ENCODE results near the gene NTSR2.

The NTSR2 gene, protein sequence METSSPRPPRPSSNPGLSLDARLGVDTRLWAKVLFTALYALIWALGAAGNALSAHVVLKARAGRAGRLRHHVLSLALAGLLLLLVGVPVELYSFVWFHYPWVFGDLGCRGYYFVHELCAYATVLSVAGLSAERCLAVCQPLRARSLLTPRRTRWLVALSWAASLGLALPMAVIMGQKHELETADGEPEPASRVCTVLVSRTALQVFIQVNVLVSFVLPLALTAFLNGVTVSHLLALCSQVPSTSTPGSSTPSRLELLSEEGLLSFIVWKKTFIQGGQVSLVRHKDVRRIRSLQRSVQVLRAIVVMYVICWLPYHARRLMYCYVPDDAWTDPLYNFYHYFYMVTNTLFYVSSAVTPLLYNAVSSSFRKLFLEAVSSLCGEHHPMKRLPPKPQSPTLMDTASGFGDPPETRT

DNA sequence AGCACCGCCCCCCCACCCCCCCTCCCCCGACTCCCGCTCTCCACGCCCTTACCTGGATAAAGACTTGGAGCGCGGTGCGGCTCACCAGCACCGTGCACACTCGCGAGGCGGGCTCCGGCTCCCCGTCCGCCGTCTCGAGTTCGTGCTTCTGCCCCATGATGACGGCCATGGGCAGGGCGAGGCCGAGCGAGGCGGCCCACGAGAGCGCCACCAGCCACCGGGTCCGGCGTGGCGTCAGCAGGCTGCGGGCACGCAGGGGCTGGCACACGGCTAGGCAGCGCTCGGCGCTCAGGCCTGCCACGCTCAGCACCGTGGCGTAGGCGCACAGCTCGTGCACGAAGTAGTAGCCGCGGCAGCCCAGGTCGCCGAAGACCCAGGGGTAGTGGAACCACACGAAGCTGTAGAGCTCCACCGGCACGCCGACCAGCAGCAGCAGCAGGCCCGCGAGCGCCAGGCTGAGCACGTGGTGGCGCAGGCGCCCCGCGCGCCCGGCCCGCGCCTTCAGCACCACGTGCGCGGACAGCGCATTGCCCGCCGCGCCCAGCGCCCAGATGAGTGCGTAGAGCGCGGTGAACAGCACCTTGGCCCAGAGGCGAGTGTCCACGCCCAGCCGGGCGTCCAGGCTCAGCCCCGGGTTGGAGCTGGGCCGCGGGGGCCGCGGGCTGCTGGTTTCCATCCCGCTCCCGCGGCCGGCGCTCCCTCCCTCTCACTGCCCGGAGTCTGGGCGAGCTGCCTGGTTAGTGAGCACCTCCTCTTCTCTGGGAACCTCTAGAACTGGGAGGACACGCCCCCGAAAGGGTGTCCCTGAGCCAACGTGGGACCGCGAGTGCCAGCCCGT lies at the start of gene NTSR2:
Gene NTSR2 (minus strand): TSS at position 742 of the 838 bp plus-strand sequence. CDS start 66 bp downstream, at position 676.
- peak; percentile 75 for DNase-seq

DNA sequence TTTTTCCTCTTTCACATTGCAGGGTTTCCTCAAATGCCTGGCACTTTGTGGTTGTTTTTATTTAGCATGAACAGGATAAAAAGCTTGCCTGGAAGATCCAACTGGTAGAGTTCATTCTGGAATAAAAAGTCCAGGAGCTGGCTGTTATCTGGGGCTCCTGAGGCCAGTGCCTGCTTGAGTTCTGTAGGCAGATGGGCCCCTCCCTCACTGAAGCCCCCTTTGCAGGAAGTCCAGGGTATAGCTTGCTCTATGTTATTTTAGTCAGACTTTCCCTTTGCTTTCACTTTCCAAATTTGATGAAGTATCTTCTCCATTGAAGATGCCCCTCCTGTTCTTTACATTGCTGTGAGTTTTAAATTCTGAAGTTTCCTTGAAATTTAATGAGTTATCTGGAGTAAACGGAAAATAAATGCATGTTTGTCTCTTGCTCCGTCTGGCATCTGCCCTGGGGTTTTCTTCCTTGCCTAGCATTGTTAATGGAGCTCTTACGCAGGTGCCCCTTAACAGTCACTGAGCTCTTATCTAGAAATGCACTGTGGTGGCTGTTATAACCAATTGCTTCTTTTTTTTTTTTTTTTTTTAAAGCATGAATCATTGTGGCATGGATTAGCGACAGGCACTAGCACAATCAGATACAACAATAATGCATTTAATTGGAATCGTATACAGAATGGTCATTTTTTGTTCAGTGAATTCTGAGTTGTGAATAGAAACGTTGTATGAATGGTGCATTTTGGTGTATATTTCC lies 49.4 kb upstream of the NTSR2 start:
- DNase-seq = no peak

DNA sequence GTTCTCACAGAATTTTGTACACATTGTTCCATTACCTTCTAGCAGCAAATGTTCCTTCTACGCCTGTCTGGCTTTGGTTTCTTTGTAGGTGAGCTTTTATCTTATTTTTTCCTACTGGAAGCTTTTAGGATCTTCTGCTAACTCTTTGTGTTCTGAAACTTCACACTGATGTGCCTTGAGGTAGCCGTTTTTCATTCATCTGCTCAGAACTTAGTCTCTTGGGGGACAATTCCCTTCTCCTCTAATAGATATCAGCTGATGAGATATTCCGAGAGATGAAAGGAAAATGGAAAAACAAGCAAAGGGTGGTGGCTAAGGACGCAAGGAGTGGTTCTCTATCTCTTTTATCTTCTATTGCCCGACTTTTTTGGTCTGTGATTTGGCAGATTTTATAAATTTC lies 48.6 kb upstream of the NTSR2 start:
- no peak for DNase-seq

DNA sequence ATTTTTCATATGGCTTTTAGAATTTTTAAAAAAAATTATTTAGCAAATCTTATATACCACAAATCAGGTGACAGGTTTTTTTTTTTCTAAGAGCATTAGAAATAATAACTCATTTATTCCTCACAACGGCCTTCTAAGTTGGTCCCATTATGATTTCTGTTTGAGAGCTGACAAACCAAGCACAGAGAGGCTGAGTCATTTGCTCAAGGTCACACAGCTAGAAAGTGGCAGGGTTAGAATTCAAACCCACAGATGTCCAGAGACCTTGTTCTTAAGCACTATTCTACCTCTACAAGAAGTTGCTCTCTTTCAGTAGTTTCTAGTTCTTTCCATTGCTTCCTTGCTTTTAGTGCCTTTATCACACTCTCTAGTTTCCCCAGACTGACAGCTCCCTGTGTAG lies 47.6 kb upstream of the NTSR2 start:
- DNase-seq = no peak

DNA sequence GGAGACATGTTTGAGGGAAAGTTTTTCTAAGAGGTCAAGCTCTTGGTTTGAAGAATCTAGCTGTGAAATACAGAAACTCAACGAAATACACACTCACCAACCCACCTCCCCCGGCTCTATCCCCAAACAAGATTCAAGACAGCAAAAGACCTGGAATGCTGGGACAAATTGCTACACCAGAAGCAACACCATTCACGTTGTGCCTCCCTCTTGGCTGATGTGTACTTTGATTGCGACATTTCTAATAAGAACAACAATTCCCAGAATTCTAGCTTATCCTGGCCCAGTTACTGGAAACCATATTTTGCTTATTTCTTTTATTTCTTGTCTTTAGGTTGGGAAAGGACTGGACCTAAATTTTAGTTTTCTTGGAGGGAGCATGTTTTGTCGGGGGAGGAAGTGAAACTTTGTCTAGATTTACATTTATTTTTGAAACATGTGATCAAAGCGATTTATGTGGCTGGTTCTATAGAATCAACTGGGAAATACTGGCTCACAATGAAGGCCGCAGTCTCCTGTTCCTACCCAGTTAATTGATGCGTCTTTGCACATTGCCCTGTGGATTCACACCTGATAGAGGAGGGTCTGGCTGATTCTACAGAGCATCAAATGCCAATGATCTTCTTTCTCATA lies 46.8 kb upstream of the NTSR2 start:
- DNase-seq = no peak

DNA sequence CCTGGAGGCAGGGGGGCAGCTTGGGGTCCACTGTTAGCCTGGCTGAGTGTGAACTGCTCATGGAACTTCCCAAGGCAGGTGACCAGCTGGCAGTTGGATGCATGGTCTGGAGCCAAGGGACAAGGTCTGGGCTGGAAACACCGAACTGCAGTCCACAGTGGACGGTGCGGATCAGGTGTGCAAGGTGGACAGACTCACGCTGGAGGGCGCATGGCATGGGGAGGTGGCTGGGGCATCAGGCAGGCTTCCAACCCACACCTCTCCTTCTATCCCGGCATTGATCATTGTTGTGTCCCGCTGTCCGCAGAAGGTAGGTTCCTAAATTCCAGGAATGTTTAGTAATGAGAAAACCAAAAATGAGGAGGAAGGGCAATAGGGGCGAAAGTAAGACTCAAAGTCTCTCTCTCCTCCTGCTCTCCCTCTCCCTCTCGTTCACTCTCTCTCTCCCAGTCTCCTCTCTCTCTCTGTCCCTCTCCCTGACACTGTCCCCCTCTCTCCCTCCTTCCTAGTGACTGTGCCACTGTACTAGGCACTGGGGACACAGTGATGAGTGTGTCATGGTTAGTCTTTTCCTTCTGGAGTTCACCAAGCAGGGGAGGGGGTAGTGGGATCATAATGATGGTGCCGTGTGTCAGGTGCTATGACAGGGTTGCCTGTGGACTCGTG lies 46.1 kb upstream of the NTSR2 start:
- no peak for DNase-seq

DNA sequence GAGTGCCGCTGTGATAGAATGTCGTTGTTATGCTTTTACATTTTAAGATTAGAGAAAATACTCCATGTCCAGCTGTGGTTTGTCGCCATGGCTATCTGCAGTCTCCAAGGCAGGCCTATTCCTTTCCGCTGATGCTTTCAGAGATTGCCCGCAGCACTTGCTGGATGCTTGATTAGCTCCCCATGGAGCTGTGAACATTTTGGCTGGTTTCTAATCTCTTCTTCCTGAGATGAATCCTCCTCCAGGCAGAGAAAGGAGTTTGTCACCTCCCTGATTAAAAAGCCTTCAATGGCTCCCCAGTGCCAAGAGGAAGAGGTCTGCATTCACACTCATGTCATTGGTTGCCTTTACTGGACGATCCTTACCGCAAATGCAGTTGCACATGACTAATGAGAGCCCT lies 43.8 kb upstream of the NTSR2 start:
- DNase-seq = no peak

DNA sequence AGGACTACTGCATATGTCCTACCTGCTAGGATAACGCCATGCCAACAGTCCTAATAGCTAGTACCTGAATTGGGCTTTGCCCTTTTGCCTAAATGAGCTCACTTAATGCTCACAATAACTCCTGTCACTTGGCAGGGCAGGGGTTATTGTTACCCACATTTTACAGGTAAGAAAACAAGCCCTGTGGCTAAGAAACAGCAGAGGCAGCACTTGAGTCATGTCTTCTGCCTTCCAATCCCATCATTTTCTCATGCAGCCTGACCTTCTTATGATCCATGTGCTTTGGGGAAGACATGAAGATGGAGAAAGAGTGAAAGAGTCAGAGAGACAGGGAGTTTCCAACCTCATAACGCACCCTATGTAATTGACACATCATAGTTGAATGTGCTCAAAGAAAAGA lies 42.9 kb upstream of the NTSR2 start:
- DNase-seq = no peak

DNA sequence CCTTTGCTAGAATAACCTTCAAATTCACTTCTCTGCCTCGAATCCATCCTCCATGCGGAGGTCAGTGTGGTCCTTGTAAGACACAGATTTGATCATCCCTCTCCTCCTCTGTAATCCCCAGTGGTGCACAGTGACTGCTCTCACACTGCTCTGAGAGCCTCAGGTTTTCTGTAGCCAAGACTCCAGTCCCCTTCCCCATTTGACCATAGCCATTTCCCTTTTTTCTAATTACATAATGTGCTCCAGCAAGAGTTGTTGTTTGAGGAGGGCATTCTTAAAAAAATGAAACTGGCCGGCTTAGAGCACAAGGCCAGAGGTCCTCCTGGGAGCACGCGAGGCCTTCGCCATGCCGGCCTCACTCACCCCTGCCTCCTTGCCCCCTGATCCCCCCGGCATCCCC lies 41.8 kb upstream of the NTSR2 start:
- no peak for DNase-seq

DNA sequence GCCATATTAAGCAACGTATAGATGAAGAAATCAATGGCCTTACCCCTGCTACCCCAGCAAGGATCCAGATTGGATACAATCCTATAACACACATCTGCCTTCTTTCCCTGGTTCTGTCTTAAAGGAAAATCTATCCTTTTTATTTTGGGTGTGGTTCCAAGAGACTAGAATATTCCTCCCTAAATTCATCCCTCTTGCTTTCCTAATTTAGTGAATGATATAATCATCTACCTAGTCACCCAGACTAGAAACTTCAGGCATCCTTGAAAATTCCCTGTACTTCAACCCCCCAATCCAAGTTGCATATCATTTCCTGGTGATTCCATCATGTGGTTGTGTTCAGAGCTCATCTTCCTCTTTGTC lies 41.3 kb upstream of the NTSR2 start:
- no peak for DNase-seq

DNA sequence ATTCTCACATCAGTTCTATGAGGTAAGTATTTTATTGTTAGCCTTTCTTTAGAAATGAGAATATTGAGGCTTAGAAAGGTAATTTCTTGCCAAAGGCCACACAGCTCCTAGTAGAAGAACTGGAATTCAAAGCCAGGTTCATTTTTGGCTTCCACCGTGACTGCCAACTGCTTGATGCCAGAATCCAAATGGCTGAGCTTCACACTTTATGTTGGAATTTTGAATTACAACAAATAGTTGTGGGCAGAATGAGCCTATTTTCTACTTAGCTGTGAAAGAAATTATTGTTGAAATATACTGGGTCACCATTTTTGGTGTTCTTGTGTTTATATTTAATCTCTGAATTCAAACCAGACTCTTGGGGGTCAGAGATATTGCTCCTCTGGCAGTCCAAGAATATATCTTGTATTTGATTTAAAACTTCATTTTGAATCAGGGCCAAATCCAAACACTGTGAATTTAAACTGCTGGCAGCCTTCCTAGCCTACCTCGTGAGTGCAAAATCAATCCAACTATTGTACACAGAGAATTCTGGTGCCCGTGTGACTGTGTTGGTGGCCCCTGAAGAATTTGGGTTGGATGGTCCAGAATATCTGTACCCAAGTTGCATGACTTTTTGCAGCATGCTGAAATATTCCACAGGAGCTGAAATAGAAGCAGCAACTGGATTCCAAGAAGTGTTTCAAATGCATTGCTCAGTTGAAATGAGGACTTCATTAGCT lies 40.8 kb upstream of the NTSR2 start:
- DNase-seq = no peak

DNA sequence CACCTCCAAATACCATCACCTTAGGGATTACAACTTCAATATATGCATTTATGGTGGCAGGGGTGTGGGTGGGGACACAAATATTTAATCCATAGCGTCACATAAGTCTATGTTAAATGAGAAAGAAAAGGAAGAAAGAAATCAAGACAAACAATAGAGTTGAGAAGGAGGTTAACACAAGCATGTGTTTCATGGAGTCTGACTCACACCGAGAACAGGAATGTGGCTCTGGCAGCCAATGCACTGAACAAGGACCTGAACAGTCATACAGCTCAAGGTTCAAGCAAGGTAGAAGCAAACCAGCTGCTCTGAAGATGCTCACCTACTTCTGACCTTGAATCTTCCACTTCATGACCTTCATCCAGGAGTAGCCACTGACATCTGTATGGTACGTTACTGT lies 40.2 kb upstream of the NTSR2 start:
- no peak for DNase-seq

DNA sequence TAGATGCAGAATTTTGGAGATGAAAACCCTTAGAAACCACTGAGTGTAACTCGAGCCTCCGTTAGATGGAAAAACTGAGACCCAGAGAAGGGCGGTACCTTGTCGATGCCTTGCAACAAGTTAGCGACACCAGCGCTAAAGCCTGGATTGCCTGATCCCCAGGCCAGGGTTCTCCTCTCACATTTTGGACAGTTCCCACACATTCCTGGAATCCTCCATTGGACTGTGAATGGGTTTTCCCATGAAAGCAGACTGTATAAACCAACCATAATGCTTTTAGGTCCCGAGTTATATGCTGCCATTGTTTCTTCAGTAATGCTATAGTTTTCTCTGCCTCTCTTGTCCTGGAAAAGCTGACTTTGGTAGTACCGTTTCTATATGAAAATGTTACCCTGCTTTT lies 39.3 kb upstream of the NTSR2 start:
- DNase-seq = no peak

DNA sequence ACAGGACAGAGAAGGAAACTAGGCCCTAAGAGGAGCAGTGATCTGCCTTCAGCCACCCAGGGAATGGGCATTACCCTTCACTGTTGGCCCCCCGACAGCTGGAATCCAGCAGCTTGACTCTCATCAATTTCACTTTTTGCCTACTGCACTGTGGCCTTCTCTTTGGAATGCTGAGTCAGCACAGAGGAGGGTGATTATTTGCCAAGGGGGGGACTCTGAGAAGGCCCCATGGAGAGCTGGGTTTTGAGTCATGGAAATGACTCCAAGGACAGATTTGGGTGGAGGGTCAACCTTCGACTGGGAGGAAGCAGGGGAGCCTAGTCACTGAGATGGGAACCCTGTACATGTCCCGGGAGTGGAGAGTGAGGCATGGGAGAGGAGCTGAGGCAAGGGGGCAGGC lies 38.1 kb upstream of the NTSR2 start:
- no peak for DNase-seq

DNA sequence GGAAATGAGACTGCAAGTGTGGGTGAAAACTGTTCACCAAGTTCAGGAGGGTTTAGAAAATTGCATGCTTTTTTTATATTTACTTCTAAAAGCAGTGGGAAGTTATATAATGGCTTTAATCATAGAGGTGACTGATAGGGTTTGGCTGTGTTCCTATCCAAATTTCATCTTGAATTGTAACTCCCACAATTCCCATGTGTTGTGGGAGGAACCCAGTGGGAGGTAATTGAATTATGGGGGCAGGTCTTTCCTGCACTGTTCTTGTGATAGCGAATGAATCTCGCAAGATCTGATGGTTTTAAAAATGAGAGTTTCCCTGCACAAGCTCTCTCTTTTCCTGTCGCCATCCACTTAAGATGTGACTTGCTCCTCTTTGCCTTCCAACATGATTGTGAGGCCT lies 35.7 kb upstream of the NTSR2 start:
- DNase-seq = no peak

DNA sequence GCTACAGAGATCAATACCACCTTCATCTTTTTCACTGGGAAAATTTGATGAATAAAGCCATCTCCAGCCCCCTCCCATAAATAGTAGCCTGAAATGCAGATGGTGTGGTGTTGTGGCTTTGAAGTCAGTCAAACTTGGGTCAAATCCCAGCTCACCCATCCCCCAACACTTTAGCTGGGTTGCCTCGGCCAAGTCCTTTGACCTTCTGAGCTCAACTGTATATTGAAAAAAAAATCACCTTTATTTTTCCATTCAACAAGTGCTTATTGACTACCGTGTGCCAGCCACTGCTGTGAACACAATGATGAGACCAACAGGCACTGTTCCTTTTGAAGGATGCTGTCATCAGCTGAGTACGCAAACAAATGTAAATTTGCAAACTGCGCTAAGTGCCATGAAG lies 35.1 kb upstream of the NTSR2 start:
- DNase-seq = no peak

DNA sequence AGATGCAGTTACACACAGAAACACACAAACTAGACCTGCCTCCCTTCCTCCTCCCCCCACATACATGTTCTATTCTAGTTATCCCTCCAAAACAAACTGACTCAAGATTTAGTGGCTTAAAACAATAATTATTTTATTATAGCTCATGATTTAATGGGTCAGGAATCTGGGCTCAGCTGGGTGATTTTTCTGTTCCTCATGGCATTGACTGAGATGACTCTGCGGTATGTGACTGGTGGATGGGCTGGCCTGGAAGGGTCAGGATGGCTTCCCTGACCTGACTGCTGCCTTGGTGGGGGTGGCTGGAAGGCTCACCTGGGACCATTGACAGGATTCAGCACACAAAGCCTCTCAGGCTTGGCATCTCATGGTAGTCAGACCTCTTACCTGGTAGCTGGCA lies 33.7 kb upstream of the NTSR2 start:
- DNase-seq = no peak

DNA sequence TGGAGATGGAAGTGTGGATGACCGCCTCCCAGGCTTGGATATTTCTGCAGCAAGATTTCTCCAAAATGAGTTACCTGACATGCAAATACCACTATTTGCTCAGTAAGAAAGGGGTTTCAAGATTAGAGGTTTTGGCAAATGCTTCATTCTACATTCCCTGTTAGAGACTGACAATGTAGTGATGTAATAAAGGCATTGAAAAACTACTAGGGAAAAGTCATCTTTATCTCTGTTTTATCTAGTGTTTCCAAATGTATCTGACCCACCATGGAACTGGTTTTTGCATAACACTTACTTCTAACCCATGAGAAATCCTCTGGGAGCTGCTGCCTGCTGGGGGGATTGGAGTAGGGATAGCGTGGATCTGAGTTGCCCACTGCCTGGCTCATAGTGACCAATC lies 33.0 kb upstream of the NTSR2 start:
- DNase-seq = no peak

DNA sequence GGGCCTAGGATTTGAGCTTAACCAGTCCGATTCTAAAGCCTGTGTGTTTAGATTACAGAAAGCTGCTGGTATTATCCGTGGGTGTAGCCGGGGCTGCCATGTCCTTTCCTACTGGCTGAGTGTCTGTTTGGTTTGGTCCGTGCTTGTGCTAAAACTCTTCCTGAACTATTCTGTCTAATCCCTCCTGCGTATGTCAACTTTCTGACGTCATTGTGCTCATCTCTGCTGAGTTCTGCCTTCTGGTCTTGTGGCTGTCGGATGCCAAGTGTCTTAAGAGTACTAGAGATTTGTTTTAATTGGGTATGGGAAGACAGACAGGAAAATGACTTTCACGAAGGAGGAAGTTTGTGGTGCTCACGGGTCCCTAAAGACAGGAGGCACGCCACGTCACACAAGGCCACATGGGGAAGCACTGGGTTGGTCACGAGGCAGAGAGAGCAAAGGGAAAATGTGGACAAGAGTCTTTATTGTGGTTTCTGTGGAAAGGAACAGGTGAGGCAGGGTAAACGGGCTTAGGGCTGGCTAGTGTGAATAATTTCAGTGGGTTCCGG lies 31.8 kb upstream of the NTSR2 start:
- no peak for DNase-seq

DNA sequence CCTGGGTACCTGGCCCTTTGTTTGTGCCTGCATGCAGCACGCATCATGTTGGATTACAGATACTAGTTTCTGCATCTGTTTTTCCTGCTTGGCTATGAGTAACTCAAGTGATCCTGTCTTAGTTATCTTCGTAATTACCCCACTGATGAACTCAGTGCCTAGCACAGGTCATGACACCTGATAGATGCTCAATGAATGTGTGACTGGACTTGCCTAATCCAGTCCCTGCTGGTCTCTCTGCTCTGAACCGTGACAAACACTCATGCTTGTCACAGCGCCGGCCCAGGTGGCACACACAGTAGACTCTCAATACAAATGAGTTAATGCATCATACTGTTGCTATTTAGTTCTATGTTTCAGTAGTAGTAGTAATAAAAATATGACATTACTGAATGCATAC lies 31.2 kb upstream of the NTSR2 start:
- no peak for DNase-seq
